Midbrain (tissue), 1 donor: ENCODE data around the gene NUTM2E.
"Not testable (repeated sequence)": the region's sequence is repeated elsewhere in the genome, so short reads cannot be mapped to it uniquely, and the experiment has no call there.

Experiments used
- DNase-seq: peaks from one replicate; lab custom pipeline; 2025; lab: John Stamatoyannopoulos, UW

The NUTM2E gene, protein sequence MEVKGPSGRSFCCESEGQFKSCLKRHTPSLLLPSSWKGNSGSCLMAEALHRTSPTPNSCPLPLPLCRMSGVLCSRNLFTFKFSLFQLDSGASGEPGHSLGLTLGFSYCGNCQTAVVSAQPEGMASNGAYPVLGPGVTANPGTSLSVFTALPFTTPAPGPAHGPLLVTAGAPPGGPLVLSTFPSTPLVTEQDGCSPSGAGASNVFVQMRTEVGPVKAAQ (N-terminal part only)

DNA sequence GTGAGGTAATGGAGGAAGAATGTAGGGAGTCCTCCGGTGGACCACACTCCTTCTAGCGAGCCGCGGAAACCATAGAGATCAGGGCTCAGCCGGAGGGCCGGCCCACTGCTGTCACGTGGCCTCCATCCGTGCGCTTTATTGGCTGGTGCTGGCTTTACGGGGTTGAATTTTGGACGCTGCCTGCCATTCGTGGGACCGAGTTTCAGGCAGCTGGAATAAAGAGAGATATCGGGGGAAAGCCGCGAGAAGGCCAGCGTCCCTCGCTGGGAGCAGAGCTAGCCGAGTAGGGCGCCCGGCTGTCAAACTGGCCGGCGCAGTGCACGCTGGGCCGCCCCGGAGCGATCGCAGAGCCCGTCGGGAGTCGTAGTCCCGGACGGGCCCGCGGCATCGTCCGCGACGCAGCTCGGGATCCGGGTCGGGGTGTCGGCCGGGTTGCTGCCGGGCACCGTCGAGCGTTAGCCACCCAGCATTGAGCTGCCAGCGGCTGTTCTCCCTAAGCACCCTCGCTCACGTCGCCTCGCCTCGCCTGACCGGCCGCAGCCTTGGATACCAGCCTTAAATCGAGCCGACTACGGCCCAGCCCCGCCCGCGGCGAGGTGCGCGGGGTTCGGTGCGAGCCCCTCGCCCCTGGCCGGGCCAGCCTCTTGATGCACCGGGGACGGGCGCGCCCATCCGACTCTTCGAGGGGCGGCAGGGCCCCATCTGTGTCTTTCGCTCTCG is at the start of gene NUTM2E:
Gene NUTM2E (plus strand): TSS at position 244 of the 720 bp plus-strand sequence. CDS start 15,002 bp downstream, outside the sequence.
- DNase-seq: peak; percentile 86

DNA sequence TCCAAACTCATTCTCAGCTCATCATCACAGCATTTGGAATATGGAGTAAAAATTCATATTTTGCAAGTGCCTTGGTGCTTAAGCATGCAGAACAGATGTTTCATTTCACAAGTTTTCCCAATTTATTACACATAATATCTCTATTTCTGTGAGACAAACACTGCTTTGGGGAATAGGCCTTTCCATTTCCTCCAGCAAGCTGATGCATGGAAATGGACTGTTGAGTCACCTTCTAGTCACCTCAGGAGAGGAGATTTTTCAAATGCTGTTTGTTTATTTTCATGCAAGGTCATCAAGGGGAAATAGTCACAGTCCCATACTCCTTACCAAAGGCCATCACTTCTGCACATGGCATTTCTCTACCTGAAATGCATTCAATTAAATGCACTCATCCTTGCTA is 48.5 kb upstream of the NUTM2E start:
- not testable (repeated sequence) for DNase-seq

DNA sequence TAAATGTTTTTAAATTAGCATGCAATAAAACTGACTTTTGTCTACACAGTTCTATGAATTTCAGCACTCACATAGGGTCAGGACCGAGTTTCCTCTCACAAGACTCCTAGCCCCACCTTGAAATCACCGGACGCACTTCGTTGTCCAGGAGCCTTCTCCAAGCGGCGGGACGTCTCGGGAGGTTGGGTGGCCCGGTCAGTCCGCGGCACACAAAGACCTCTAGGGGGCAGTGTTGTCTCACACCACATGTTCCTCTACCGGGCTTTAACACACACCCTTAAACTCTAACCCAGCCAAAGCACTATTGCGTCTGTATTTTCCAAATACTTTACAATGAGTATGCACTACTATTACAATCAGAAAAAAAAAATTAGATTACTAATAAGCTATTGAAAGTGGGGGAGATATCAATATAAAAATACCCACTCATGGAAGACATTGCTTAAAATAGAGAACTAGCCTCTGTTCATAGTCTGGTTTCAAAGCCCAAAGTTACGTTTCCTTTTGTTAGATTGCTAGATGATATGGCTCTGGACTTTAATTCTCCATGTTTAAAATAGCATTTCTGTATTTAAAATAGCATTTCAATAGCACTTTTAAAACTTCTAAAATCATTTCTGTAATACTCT is 47.1 kb upstream of the NUTM2E start:
- peak; percentile 76 for DNase-seq

DNA sequence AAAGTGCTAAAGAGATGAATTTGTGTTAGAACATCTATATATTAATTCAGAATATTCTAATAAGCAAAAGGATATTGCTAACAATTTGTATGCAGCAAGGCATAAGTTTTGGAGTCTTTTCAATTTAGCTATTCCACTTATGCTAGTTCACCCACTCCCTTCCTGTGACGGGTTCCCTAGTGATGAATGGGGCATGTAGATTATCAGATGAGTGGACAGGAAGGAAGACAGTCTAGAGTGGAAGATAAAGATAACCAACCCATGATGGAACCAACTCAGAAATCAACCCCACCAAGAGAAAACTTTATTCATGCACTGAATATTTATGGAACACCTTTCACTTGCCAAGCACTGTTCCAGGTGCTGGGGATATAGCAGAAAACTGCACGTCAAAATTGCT is 46.5 kb upstream of the NUTM2E start:
- not testable (repeated sequence) for DNase-seq

DNA sequence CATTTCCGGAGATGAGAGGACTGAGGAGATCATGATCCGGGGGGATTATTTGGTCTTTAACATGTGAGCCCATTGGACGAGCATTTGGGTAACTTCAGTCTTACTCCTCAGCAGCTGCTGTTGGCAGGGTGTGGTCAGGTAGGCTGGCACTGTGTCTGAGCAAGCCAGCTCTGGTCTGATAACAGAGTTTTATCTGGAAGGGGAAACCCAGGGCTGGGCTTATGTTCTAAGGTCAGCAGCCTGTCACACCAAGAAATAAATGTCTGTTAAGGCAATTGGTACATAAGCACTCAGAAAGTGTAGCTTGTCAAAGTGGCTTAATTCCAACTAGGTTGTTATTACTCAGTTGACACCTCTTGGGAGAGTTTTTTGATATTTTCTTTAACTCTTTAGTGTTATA is 45.0 kb upstream of the NUTM2E start:
- not testable (repeated sequence) for DNase-seq

DNA sequence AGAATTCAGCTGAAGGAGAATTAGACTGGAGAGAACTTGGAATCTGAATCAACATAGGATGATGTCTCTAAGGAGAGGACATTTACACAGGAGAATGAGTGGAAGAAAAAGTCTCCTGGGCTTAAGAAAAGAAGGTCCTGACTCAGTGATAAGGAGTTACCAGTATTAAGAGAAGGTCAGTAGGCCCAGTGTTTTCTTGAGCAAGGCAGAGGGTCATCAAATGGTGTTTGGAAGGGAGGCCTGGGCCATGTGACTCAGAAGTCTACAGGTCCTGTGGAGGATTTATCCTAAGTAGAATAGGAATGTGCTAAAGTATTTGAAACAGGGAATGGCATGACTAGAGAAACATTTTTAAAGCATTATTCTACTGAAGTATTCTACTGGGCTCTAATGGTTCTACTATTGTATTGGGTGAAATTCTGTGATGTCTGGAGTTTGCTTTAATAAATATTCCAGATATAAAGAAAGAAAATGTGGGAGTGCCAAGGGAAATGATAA is 39.0 kb upstream of the NUTM2E start:
- DNase-seq: not testable (repeated sequence)

DNA sequence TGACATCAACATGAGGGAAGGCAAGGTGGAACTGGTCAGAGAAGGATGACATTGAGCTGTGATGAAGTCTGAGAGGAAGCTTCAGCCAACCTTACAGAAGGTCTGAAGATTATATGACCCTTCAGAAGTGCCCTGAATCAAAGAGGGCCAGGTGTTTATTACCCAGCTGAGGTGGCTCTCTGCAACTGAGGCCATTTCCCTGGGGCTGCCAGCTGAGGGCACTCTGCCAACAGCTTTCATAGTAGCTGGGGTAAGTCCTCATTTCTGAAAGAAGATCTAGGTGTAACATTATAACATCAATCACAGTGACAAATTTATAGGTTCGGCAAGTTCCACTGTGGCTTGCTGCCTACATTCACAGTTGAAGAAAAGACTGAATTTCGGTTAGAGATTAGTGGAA is 37.2 kb upstream of the NUTM2E start:
- DNase-seq: not testable (repeated sequence)

DNA sequence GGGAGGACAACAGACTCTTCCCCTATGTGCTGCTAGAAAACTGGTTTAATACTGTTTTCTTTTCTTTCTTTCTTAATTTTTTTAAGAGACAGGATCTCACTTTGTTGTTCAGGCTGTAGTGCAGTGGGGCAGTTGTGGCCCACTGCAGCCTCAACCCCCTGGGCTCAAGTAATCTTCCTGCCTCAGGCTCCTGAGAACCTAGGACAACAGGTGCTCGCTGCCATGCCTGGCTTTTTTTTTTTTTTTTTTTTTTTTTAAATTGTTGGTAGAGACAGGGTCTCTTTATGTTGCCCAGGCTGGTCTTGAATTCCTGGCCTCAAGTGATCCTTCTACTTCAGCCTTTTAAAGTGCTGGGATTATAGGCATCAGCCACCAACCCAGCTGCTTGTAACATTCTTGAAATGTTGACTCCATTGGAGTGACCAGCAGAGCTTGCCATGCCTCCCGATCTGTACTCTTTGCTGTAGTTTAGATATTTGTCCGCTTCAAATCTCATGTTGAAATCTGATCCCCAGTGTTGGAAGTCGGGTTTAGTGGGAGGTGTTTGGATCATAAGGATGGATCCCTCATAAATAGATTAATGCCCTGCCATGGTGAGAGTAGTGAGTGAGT is 34.5 kb upstream of the NUTM2E start:
- not testable (repeated sequence) for DNase-seq

DNA sequence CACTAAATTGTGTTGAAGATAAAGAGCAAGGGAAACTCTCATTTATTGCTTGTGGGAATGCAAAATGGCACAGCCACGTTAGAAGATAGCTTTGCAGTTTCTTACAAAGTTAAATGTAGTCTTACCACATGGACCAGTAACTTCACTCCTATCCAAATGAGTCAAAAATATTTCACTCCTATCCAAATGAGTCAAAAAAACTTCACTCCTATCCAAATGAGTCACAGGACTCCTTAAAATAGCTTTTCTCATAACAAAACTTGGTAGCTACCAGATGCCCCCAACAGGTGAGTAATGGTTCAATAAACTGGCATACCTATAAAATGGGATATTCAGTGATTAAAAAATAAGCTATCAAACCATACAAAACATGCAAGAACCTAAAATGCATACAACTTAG is 27.2 kb upstream of the NUTM2E start:
- not testable (repeated sequence) for DNase-seq

DNA sequence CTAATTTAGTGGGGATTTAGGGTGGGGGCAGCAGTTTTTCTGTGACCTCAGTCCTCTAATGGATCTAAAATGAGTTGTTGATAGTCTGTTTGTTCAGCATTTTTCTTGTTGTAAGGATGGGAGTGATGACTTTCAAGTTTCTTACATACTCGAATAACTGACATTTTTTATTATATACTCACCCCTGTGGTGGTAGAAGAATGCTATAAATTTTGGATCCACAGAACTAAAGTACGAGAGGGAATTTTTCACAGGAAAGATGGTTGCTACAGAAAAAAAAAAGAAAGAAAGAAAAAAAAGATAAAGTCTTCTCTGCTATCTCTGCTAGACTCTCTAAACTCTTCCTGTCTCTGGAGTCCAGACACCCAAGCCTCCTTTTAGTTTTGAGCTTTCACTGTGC is 20.7 kb upstream of the NUTM2E start:
- DNase-seq: not testable (repeated sequence)

DNA sequence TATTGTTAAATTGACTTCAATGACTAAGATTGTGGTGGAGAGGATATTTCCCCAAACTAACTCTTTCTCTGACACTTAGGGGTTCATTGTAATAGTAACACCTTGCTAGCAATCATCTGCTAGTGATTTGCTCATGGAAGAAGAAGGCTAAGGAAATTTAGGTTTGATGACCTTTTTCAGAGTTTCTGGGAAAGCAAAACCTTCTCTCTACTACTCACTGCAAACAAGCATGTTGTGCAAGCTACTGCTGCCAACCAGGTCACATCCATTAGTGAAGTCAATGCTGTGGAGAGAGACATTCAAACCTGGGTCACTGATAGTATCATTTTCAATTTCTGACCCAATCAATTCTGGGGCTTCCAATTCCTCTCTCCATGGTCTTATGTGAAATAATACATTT is 14.6 kb upstream of the NUTM2E start:
- DNase-seq: not testable (repeated sequence)

DNA sequence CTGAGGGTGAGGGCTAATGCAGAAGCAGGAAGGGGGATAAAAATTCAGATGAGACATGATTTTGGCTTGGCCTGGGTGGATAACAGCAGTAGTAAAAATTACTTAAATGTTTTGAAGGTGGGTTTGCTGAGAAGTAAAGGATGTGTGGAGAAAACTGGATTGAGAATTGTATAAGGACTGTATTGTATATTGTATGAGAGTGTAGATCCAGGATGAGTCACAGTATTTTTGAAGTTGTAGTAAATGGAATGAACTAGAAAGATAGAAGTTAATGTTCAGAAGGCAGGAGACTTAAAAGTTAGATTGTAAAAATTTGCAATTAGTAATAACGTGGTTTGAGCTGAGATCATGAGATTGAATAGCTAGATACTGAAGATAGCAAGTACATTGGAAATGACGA is 10.2 kb upstream of the NUTM2E start:
- DNase-seq: not testable (repeated sequence)

DNA sequence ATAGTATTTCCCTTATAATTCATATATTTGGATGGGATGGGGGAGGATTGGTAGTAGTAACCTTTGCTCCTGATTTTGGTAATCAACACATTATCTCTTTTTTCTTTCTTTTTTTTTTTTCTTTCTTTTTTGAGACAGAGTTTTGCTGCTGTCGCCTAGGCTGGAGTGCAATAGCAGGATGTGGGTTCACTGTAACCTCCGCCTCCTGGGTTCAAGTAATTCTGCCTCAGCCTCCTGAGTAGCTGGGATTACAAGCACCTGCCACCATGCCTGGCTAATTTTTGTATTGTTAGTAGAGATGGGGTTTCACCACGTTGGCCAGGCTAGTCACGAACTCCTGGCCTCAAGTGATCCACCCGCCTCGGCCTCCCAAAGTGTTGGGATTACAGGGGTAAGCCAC is 3.2 kb upstream of the NUTM2E start:
- DNase-seq: not testable (repeated sequence)

DNA sequence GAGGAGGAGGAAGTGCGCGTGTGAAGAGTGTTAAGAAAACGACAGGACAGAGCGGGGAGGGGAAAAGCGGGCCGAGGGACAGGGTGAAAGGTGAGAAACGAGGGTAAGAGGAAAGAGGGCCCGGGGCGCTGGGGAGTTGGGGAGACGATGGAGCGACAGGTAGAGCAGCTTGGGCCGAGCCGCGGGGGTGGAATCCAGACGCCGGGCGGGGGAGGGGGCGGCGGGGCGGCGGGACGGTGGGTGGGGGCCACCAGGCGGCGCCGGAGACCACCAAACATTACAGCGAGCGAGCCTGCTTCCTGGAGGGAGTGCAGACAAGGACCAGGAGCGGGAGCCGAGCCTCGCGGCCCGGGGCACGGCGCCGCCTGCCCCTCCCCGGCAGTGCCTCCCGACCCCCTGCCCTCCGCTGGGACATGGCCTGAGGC is 940 bp upstream of the NUTM2E start:
- not testable (repeated sequence) for DNase-seq

DNA sequence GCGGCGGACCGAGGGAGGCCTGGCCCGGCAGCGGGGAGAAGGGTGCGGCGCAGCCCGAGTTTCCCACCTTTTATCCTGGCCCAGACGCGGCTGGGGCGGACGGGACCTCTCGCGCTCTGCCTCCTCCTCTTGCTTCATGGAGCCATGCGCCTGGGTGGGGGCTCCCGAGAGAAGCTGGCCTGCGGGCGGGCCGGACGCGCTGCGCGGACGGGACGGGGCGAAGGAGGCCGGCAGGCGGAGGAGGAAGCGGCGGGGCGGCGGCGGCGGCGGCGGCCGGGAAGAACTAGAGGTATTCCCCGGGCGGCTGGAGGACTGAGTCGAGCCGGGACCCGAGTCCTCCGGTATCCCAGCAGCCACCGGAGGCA is 426 bp upstream of the NUTM2E start:
- DNase-seq: not testable (repeated sequence)

DNA sequence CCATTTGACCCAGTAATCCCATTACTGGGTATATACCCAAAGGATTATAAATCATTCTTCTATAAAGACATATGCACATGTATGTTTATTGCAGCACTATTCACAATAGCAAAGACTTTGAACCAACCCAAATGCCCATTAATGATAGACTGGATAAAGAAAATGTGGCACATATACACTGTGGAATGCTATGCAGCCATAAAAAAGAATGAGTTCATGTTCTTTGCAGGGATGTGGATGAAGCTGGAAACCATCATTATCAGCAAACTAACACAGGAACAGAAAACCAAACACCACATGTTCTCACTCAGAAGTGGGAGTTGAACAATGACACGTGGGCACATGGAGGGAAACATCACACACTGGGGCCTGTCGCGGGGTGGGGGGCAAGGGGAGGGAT is 7.3 kb downstream of the NUTM2E start:
- DNase-seq: not testable (repeated sequence)

DNA sequence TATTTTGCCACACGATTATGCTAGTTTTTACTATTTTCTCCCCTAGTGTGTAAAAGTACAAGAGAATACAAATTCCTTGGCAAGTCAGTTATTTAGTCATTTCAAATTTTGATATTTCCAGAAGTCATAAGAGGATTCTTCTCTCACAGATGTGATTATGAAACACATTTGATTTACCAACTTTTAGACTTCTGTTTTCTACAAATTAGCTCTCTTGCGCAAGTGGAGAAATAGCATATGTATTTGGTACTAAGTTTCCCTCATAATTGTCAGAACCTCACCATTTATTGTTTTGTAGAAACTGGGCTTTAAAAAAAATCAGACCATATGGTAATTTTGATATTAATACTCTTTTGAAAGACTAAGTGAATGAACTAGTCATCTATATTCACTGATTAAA is 9.4 kb downstream of the NUTM2E start:
- not testable (repeated sequence) for DNase-seq

DNA sequence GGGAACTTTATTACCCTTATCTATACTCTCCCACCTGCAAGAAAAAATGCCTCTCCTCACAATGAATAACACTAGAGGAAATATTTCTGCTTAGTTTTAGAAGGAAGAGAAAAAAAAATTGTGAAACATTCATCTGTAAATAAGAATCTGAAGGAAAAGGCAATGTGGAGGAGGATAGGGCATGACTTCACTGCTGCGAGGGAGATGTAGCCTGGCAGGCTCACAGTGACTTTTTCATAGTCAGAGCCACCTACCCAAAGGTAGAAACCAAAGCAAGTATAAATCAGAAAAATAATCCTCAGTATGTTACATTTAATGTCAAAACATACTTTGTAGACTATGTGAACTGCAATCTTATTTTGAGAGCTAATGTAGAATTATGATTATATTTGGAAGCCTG is 10.4 kb downstream of the NUTM2E start:
- not testable (repeated sequence) for DNase-seq

DNA sequence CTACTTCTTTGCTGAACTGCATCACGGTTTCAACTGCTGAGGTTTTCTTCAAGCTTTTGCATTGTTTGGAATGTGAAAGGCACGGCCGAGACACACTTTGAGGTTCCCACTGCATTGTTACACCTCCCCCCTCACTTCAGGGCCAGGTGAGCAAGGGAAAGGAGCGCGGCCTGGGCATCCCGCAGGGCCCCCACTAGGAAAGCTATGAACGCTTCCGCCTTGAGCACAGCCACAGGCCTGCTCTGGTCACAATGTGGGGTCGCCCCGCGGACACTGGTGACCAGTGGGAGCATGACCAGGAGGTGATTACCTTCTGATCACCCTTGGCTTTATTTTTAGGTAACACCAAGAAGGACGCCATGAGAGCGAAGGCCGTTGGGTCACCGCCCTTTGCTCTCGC is 11.9 kb downstream of the NUTM2E start:
- DNase-seq: not testable (repeated sequence)

DNA sequence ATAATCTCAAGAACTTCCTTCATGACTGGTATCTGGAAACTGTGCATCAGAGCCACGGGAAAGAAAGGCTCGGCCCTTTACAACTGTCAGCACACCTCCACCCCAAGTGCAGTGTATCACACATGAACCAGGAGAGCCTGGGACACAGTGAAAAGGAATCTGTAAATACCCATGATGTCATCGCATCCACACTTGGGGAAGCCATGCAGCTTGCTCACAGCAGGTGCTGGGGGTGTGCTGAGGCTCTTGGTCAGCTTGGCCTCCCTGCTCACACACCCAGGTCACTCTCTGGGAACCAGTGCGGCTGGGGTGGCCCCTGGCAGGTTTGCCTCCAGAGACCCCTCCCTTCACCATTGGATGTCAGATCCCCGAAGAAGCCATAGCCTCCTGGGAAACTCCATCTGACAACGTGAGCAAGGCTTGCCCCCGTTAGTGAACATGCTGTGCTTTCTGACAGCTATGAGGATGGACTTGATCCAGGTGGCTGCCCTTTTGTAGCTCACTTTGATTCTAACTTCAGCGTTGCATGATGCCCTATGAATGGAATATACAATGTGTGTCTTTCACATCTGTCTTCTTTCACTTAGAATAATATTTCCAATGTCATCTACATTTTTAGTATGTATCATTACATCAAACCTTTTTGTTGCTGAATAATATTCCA is 26.8 kb downstream of the NUTM2E start:
- DNase-seq: not testable (repeated sequence)

DNA sequence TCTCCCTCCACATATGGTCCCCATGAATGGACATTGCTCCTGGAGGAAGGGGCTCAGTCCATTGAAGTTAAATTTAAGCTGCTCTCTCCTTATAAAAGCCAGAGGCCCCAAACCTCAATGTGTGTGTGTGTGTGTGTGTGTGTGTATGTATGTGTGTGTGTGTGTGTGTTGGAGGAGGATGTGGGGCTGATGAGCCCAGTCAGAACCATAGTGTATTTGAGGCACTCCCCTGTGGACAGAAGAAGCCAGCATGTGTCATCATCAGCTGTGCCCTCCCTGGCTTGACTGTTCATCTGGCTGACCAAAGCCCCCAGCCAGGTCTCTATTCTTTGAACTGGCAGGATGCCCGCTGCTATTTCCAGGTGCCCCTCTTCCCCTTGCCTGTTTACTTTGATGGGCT is 35.7 kb downstream of the NUTM2E start:
- not testable (repeated sequence) for DNase-seq

DNA sequence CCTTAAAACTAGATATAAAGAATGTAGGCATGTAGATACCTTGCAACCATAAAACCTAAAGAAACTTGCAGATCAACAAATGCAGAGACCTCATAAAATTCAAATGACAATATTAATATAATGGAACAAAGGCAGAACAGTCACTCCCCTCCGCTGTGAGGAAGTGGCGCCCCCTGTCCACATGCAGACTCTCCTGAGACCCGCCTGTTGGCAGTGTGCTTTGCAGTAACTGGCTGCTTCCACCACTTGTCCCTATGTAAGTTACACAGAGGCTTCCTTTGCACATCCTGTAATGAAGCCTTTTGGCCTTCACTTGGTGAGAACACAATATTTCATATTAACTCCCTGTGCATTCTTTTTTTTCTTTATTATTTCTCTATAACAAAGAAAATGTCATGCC is 36.3 kb downstream of the NUTM2E start:
- not testable (repeated sequence) for DNase-seq
